HG02623 (cell line): ENCODE results near the gene ARHGEF33.
"Not testable (repeated sequence)": the region's sequence is repeated elsewhere in the genome, so short reads cannot be mapped to it uniquely, and the experiment has no call there.

Source experiments
- ATAC-seq: cut with Tn5 transposase; IDR thresholded peaks from one replicate; pipeline ENCODE4 v1.9.1; 2021; ENCODE audit warnings: moderate library complexity; ENCODE audit not compliant: unreplicated experiment

Gene ARHGEF33

GRCh38 chr2:38907743-38908562, 18.3 kb downstream of the ARHGEF33 start:
- ATAC-seq = peak; percentile 79

- ATAC-seq = no peak
These were observed 20.2 kb downstream of the ARHGEF33 start for GRCh38 chr2:38909872-38910271.

- no peak for ATAC-seq
These were observed 21.5 kb downstream of the ARHGEF33 start for GRCh38 chr2:38911191-38911590.

GRCh38 chr2:38912619-38913018, 22.9 kb downstream of the ARHGEF33 start:
- no peak for ATAC-seq

DNA sequence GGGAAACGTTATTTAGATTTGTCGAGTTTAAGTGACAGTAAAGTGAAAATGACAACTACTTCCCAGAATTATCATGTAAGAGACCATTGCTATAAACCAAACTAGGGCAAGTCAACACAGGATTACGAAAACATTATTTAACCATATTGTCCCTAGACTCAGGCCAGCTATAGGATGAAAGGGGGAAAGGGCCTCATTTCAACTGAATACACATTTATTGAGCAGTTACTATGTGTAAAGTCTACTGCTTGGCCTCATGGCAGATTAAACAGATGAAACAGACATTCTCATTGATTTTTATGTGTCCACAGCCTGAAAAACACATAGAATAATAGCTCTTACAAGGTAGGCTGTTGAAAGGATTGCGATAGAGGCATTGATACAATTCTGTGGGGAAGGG, 32.7 kb downstream of the ARHGEF33 start:
- no peak for ATAC-seq

DNA sequence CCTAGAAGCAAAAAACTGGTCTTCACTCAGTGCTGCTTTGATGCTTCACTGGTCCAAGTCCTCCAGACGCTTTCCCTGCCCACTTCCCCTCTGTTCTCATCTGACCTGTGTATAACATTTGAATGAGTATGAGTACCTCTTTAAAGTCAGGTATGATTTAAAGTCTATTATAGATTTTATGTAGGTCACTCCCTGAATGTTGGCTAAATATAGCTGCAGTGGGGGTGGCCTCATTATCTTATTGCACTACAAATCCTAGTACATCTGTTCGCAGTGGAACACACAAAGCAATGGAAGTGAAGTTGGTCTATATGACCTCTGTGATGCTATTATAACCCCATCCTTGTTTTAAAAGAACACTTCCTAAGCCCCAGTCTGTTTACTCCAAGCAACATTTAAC, 33.2 kb downstream of the ARHGEF33 start:
- ATAC-seq = no peak

- no peak for ATAC-seq
These were observed 36.3 kb downstream of the ARHGEF33 start for GRCh38 chr2:38925982-38926381.

- ATAC-seq = no peak
These were observed 40.9 kb downstream of the ARHGEF33 start for GRCh38 chr2:38930600-38930999.

DNA sequence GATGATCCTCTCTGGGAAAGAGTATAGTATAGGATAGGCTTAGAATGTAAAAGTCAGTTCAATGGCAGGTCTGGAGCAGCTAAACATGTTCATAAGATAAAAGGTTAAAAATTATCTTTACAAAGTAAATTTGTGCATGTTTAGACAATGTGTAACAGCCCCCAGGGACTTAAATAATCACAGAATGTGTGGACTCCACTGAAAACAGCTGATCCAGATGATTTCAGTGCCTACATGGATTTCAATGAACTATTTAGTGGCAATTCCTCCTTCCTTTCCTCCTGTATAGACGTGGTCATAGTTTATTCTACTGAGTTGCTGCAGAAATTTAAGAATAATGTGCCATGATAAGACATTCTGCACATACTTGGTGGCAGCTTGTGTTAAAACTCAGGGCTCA, 42.9 kb downstream of the ARHGEF33 start:
- ATAC-seq = no peak

DNA sequence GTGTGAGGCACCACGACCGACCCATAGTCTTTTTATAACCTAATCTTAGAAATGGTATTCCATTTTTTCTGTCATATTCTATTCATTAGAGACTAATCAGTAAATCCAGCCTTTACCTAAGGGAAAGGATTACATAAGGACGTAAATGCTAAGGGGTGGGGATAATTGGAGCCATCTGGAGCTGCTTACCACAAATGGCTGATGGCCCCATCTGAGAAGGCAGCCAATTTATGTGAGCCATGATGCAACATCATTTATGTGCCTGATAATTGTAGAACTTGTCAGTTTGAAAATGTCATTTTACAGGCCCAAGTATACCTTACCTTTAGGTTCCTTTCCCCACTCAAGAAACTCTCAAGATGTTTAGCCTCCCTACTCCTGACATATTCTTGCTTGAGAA, 44.0 kb downstream of the ARHGEF33 start:
- ATAC-seq = no peak

DNA sequence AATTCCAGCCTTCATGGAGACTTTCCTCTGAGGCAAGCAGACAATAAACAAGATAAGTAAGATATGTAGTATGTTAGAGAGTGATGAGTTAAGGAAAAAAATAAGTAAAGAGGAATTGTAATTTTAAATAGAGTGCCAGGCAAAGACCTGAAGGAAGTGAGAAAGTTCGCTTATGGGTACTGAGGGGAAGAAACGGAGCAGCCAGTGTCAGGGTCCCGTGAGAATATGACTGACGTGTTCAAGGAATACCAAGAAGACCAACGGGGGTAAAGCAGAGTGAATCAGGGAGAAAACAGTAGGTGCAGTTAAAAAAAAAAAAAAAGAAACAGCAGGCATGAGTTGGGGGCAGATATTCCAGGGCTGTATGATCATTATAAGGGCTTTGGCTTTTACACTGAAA, 45.1 kb downstream of the ARHGEF33 start:
- no peak for ATAC-seq

DNA sequence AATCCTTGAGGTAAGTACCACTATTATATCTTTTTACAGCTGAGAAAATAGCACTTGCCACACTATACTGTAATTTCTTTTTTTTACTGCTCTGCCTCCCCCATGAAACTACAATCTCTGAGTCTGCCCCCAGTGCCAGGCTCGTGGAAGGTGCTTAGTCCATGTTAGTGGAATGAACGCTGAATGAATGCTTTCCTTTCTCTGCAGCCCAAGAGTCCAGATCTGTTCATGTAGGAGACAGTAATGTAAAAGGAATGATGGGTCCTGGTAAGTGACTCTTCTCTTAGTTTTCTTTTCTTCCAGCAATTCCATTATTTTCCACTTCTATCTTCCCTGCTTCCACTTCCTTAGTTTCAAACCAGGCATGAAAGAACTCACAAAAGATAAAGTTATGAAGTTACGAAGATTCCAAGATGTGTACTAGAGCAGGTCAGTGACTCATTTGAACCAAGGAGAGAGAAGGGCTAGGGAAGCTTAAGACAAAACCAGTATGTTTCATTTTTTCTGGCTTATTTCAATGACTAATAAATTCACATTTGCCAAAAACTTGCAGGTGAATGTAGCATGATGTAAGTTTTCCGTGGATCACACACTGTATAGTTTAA, 46.0 kb downstream of the ARHGEF33 start:
- no peak for ATAC-seq

- not testable (repeated sequence) for ATAC-seq
These were observed 46.8 kb downstream of the ARHGEF33 start for GRCh38 chr2:38936516-38936915.

- no peak for ATAC-seq
These were observed 47.9 kb downstream of the ARHGEF33 start for GRCh38 chr2:38937548-38937947.

- no peak for ATAC-seq
These were observed 51.1 kb downstream of the ARHGEF33 start for GRCh38 chr2:38940746-38941145.

GRCh38 chr2:38943784-38944183, 54.1 kb downstream of the ARHGEF33 start:
- ATAC-seq = no peak

- no peak for ATAC-seq
These were observed 55.7 kb downstream of the ARHGEF33 start for GRCh38 chr2:38945372-38945771.

- ATAC-seq = no peak
These were observed 56.2 kb downstream of the ARHGEF33 start for GRCh38 chr2:38945911-38946310.

DNA sequence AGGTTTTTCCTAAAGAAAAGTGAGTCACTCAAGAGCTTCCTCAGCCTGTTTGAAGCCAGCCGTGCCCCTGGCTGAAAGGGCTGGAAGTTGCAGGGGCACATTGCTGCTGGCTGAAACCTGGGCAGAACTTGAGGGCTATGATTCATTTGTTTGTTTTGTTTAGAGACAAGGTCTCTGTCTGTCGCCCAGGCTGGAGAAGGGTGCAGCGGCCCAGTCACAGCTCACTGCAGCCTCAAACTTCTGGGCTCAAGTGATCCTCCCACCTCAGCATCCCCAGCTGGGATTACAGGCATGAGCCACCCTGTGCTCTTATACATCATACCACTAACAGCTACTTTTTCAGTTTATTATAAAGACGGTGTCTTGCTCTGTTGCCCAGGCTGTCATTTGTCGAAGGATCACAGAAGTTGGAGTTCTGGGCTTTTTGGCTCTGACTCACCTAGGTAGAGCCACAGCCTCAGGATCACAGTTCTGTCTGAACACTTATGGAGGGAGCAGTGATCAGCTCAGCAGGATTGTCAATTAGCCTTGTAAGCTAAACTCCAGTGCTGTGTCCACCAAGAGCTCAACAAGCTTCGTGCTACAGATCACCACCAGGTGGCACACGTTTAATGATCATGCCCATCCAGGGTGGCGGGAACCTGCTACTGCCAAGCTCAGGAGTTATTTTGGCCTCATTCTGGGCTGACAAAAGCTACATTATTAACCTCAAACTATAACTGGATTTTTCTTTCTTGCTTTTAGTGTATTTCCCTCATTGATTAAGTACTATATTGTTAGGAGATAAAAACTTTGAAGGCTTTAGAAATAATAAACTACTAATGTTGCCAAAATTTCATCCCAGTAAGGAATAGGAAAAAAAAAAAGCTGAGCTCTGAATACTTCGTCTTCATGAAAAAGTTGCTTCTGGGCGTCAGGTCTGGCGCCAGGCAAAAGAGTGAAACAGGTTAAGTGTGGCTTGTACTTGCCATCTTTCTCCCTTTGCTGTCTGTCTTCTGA, 57.9 kb downstream of the ARHGEF33 start:
- ATAC-seq = peak; percentile 60

DNA sequence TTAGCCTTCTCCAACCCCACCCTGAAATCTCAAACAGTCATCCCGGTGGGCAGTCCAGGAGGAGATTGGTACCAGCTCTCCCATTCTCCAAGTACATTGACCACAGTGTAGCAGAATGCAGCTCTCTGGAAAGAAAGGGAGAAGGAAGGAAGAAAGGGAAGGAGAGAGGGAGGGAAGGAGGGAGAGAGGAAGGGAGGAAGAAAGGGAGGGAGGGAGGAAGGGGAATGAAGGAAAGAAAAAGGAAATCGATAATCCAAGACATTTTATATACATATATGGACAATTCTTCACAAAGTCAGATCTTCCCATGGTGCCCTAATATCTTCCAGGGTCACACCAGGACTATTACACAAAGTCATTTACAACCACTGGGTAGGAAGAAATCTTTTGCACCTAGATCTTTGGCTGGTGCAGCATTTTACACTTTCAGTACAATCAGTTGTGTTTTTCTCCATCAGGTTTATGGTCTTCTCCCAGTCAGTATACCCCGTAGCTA, 58.8 kb downstream of the ARHGEF33 start:
- no peak for ATAC-seq

DNA sequence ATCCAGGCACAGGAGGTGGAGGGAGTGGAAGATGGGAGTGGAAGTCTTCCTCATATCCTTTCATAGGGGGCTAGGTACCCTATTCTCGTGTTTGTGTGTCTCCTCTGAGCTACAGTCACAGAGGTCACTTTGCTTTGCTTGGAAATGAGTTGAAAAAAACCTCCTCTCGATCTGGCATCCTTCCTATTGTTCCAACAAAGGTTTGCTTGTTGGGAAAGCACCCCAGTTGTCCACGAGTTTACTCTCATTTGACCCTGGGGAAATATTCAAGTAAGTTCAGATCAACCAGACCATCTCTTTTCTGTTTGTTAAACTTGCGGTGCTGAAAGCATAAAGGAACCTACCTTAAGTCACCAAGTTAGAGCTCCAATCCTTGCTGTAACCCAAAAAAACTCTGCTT, 59.3 kb downstream of the ARHGEF33 start:
- no peak for ATAC-seq
